Measurements from ENCODE around the gene DOCK1. TPM values are rescaled to one million over a fixed set of nuclear protein-coding genes. Genes with fewer than 3 reads are reported as not detected.

Gene DOCK1
- polyA plus RNA-seq, 4 donors = 59.0 to 73.2 (median 68.0) TPM

- DNase-seq (ENCODE audit: low read depth in 4 of 4, low spot score in 3 of 4) = no peak
These were observed 289.8 kb downstream of the DOCK1 start for GRCh38 chr10:127195041-127195506.

GRCh38 chr10:127195571-127196281, 290.5 kb downstream of the DOCK1 start:
- DNase-seq (ENCODE audit: low read depth in 4 of 4, low spot score in 3 of 4) = no peak

GRCh38 chr10:127196282-127197153, 291.3 kb downstream of the DOCK1 start, which contains the start of gene INSYN2A:
Gene INSYN2A, minus strand, starts transcription at chr10:127196591. Its CDS starts 20,196 bp downstream, at chr10:127176395.
- DNase-seq (ENCODE audit: low read depth in 4 of 4, low spot score in 3 of 4) = peak in 1 of 4 donors; percentile 45

- no peak for DNase-seq (ENCODE audit: low read depth in 4 of 4, low spot score in 3 of 4)
These were observed 291.9 kb downstream of the DOCK1 start for GRCh38 chr10:127197154-127197432.

- no peak for DNase-seq (ENCODE audit: low read depth in 4 of 4, low spot score in 3 of 4)
These were observed 293.1 kb downstream of the DOCK1 start for GRCh38 chr10:127198307-127198706.

- DNase-seq (ENCODE audit: low read depth in 4 of 4, low spot score in 3 of 4) = no peak
These were observed 293.5 kb downstream of the DOCK1 start for GRCh38 chr10:127198721-127199120.

GRCh38 chr10:127200646-127201045, 295.4 kb downstream of the DOCK1 start:
- no peak for DNase-seq (ENCODE audit: low read depth in 4 of 4, low spot score in 3 of 4)

- no peak for DNase-seq (ENCODE audit: low read depth in 4 of 4, low spot score in 3 of 4)
These were observed 297.8 kb downstream of the DOCK1 start for GRCh38 chr10:127203067-127203466.

- no peak for DNase-seq (ENCODE audit: low read depth in 4 of 4, low spot score in 3 of 4)
These were observed 301.9 kb downstream of the DOCK1 start for GRCh38 chr10:127207081-127207480.

- DNase-seq (ENCODE audit: low read depth in 4 of 4, low spot score in 3 of 4) = no peak
These were observed 305.8 kb downstream of the DOCK1 start for GRCh38 chr10:127210936-127211466.

GRCh38 chr10:127215866-127216265, 310.6 kb downstream of the DOCK1 start:
- no peak for DNase-seq (ENCODE audit: low read depth in 4 of 4, low spot score in 3 of 4)

- DNase-seq (ENCODE audit: low read depth in 4 of 4, low spot score in 3 of 4) = no peak
These were observed 311.0 kb downstream of the DOCK1 start for GRCh38 chr10:127216274-127216673.

- DNase-seq (ENCODE audit: low read depth in 4 of 4, low spot score in 3 of 4) = no peak
These were observed 311.6 kb downstream of the DOCK1 start for GRCh38 chr10:127216786-127217185.

GRCh38 chr10:127218658-127219057, 313.4 kb downstream of the DOCK1 start:
- DNase-seq (ENCODE audit: low read depth in 4 of 4, low spot score in 3 of 4) = no peak

- no peak for DNase-seq (ENCODE audit: low read depth in 4 of 4, low spot score in 3 of 4)
These were observed 316.1 kb downstream of the DOCK1 start for GRCh38 chr10:127221281-127221680.

GRCh38 chr10:127227027-127227426, 321.8 kb downstream of the DOCK1 start:
- no peak for DNase-seq (ENCODE audit: low read depth in 4 of 4, low spot score in 3 of 4)

- no peak for DNase-seq (ENCODE audit: low read depth in 4 of 4, low spot score in 3 of 4)
These were observed 322.4 kb downstream of the DOCK1 start for GRCh38 chr10:127227663-127228062.

- no peak for DNase-seq (ENCODE audit: low read depth in 4 of 4, low spot score in 3 of 4)
These were observed 323.1 kb downstream of the DOCK1 start for GRCh38 chr10:127228195-127228787.

- no peak for DNase-seq (ENCODE audit: low read depth in 4 of 4, low spot score in 3 of 4)
These were observed 329.1 kb downstream of the DOCK1 start for GRCh38 chr10:127234306-127234800.

- no peak for DNase-seq (ENCODE audit: low read depth in 4 of 4, low spot score in 3 of 4)
These were observed 331.0 kb downstream of the DOCK1 start for GRCh38 chr10:127236266-127236665.

- DNase-seq (ENCODE audit: low read depth in 4 of 4, low spot score in 3 of 4) = no peak
These were observed 337.7 kb downstream of the DOCK1 start for GRCh38 chr10:127242914-127243313.
